C4-2B (cell line): ENCODE measurements around the gene MIF.

ENCODE experiments used
- ZFX ChIP-seq: fragments of 450-650 bp; IDR thresholded peaks from 2 replicates; pipeline ENCODE4 v1.6.1; 2017
- TF ChIP-seq, protein P1 (sequence below): fragments of 450-650 bp; conservative IDR thresholded peaks from 2 replicates; pipeline ENCODE4 v1.5.1; 2017; ENCODE audit warnings: mild to moderate bottlenecking

- TF ChIP-seq, protein P1, sequence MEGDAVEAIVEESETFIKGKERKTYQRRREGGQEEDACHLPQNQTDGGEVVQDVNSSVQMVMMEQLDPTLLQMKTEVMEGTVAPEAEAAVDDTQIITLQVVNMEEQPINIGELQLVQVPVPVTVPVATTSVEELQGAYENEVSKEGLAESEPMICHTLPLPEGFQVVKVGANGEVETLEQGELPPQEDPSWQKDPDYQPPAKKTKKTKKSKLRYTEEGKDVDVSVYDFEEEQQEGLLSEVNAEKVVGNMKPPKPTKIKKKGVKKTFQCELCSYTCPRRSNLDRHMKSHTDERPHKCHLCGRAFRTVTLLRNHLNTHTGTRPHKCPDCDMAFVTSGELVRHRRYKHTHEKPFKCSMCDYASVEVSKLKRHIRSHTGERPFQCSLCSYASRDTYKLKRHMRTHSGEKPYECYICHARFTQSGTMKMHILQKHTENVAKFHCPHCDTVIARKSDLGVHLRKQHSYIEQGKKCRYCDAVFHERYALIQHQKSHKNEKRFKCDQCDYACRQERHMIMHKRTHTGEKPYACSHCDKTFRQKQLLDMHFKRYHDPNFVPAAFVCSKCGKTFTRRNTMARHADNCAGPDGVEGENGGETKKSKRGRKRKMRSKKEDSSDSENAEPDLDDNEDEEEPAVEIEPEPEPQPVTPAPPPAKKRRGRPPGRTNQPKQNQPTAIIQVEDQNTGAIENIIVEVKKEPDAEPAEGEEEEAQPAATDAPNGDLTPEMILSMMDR, result peak; percentile 97
- no peak for TF ChIP-seq ZFX
Measured at GRCh38 chr22:23893945-23894709, at the start of gene MIF.
